ENCODE measurements around the gene THSD7B.

GRCh38 chr2:137522620-137523011 is 757.3 kb downstream of the THSD7B start:
- TF ChIP-seq EZH2 (IDR thresholded peaks at IDR 0.05; ENCODE audit: borderline replicate concordance, control insufficient read depth, low read depth, low read length), result no peak
- no peak for TF ChIP-seq CTCF (IDR thresholded peaks at IDR 0.05 in 2 of 3, conservative IDR thresholded peaks at IDR 0.05 in 1 of 3; ENCODE audit: control insufficient read depth in 2 of 3, extremely low read depth in 1 of 3, insufficient read depth in 1 of 3, low read depth in 3 of 3, low read length in 3 of 3)
- TF ChIP-seq, protein P1, sequence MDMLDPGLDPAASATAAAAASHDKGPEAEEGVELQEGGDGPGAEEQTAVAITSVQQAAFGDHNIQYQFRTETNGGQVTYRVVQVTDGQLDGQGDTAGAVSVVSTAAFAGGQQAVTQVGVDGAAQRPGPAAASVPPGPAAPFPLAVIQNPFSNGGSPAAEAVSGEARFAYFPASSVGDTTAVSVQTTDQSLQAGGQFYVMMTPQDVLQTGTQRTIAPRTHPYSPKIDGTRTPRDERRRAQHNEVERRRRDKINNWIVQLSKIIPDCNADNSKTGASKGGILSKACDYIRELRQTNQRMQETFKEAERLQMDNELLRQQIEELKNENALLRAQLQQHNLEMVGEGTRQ (IDR thresholded peaks at IDR 0.05; ENCODE audit: borderline replicate concordance, low read depth, low read length), result no peak
- TF ChIP-seq TAF1 (IDR thresholded peaks at IDR 0.05; ENCODE audit: borderline replicate concordance, low read depth, low read length), result no peak
- no peak for TF ChIP-seq EP300 (IDR thresholded peaks at IDR 0.05; ENCODE audit: borderline replicate concordance in 1 of 2, control insufficient read depth in 1 of 2, low read depth in 2 of 2, low read length in 2 of 2)
- no peak for TF ChIP-seq ZBTB33 (IDR thresholded peaks at IDR 0.05)
